Neuronal stem cell (in vitro differentiated cells): ENCODE data around the gene CLCN3. TPM values are rescaled to one million over a fixed set of nuclear protein-coding genes. Genes with fewer than 3 reads are reported as not detected.
"Not testable (repeated sequence)": the region's sequence is repeated elsewhere in the genome, so short reads cannot be mapped to it uniquely, and the experiment has no call there.

Experiments
- DNase-seq: peaks from one replicate; pipeline ENCODE4 v3.0.0-alpha.2; 2013; ENCODE audit warnings: low spot score
- H2AFZ ChIP-seq: one replicate; pipeline ENCODE4 v1.6.1; 2013; ENCODE audit warnings: mild to moderate bottlenecking, low read length, inconsistent platforms
- H2AK5ac ChIP-seq: 2 replicates; pipeline ENCODE4 v1.6.1; 2013; ENCODE audit warnings: low read depth, mild to moderate bottlenecking, inconsistent platforms, low read length, moderate library complexity, mixed read lengths
- H2BK120ac ChIP-seq: 2 replicates; pipeline ENCODE4 v1.6.1; 2013; ENCODE audit warnings: low read depth, mild to moderate bottlenecking, inconsistent platforms, low read length, moderate library complexity, mixed read lengths
- H2BK12ac ChIP-seq: one replicate; pipeline ENCODE4 v1.6.1; 2013; ENCODE audit warnings: low read length, inconsistent platforms
- H2BK15ac ChIP-seq: 2 replicates; pipeline ENCODE4 v1.6.1; 2013; ENCODE audit warnings: mild to moderate bottlenecking, low read length, inconsistent platforms, mixed read lengths
- H2BK5ac ChIP-seq: one replicate; pipeline ENCODE4 v1.6.1; 2013; ENCODE audit warnings: inconsistent platforms, mild to moderate bottlenecking, low read length, moderate library complexity
- H3K14ac ChIP-seq: one replicate; pipeline ENCODE4 v1.6.1; 2013; ENCODE audit warnings: low read length, inconsistent platforms
- H3K18ac ChIP-seq: 2 replicates; pipeline ENCODE4 v1.6.1; 2013; ENCODE audit warnings: low read length, inconsistent platforms
- H3K23ac ChIP-seq: 2 replicates; pipeline ENCODE4 v1.6.1; 2013; ENCODE audit warnings: low read depth, mild to moderate bottlenecking, mixed read lengths, low read length, inconsistent platforms; ENCODE audit not compliant: poor library complexity
- H3K27ac ChIP-seq: replicated peaks from 3 replicates; pipeline ENCODE4 v1.5.1; 2013; ENCODE audit warnings: low read length, inconsistent platforms
- H3K27me3 ChIP-seq, 3 experiments: 2 replicates each; pipeline ENCODE4 v1.6.1; 2013; ENCODE audit warnings: low read length in 3 of 3, mild to moderate bottlenecking in 2 of 3, inconsistent platforms in 1 of 3, low read depth in 1 of 3, mixed read lengths in 1 of 3, moderate library complexity in 1 of 3; ENCODE audit not compliant: control insufficient read depth in 3 of 3, insufficient read depth in 3 of 3
- H3K36me3 ChIP-seq, 2 donors: replicated peaks in 1 of 2; 2 replicates each; pipeline ENCODE4 v1.6.1; 2013; ENCODE audit warnings: low read length in 2 of 2; ENCODE audit not compliant: control insufficient read depth in 2 of 2, insufficient read depth in 2 of 2
- H3K4ac ChIP-seq: 2 replicates; pipeline ENCODE4 v1.6.1; 2013; ENCODE audit warnings: inconsistent platforms, mild to moderate bottlenecking, low read length, moderate library complexity
- H3K4me1 ChIP-seq, 2 donors: 1 replicate in 1 of 2; 2 replicates in 1 of 2; pipeline ENCODE4 v1.6.1; 2013; ENCODE audit warnings: low read length in 2 of 2, low read depth in 1 of 2; ENCODE audit not compliant: control insufficient read depth in 2 of 2, insufficient read depth in 1 of 2
- H3K4me2 ChIP-seq: one replicate; pipeline ENCODE4 v1.6.1; 2013; ENCODE audit warnings: mild to moderate bottlenecking, low read length, inconsistent platforms; ENCODE audit not compliant: insufficient read depth, poor library complexity, severe bottlenecking
- H3K4me3 ChIP-seq, 2 donors: 2 replicates each; pipeline ENCODE4 v1.5.1; 2013; ENCODE audit warnings: low read length in 2 of 2, mild to moderate bottlenecking in 2 of 2, inconsistent platforms in 1 of 2, moderate library complexity in 1 of 2
- H3K79me1 ChIP-seq: one replicate; pipeline ENCODE4 v1.6.1; 2013; ENCODE audit warnings: low read depth, mild to moderate bottlenecking, inconsistent platforms, low read length, moderate library complexity
- H3K9ac ChIP-seq: one replicate; pipeline ENCODE4 v1.6.1; 2013; ENCODE audit warnings: mild to moderate bottlenecking, low read depth, low read length, inconsistent platforms; ENCODE audit not compliant: poor library complexity
- H3K9me3 ChIP-seq, 2 donors: replicated peaks in 1 of 2; 2 replicates each; pipeline versions ENCODE3 to v1.6.1; 2013; ENCODE audit warnings: low read length in 2 of 2, mild to moderate bottlenecking in 2 of 2, inconsistent platforms in 1 of 2, low read depth in 1 of 2, mixed read lengths in 1 of 2, moderate library complexity in 1 of 2; ENCODE audit not compliant: control insufficient read depth in 2 of 2, insufficient read depth in 1 of 2
- H4K8ac ChIP-seq: one replicate; pipeline ENCODE4 v1.6.1; 2013; ENCODE audit warnings: low read depth, mild to moderate bottlenecking, inconsistent platforms, low read length, moderate library complexity
- H4K91ac ChIP-seq: one replicate; pipeline ENCODE4 v1.6.1; 2013; ENCODE audit warnings: low read length, low read depth, mild to moderate bottlenecking, inconsistent platforms; ENCODE audit not compliant: poor library complexity
- WGBS, 2 donors: extraction: QIAGEN DNeasy Blood & Tissue Kit; methylation state at CpG; one replicate each; pipeline ENCODE4 v1.1.7; 2013; ENCODE audit warnings: missing lambda C conversion rate in 2 of 2, mixed read lengths in 1 of 2; ENCODE audit not compliant: insufficient read length in 2 of 2, insufficient replicate concordance in 1 of 2; ENCODE audit errors: extremely low coverage in 2 of 2; 5-methylcytosine and 5-hydroxymethylcytosine counted together
- polyA plus RNA-seq, 2 experiments: library from polyadenylated mRNA; stranded (reverse); fragments of 200-250 nt; gene quantifications; one replicate each; pipeline ENCODE4 v1.2.3, GENCODE V29; 2013

The CLCN3 gene
- 22.6 TPM for polyA plus RNA-seq (2013, experiment 1 of 2)
- 20.7 TPM for polyA plus RNA-seq (2013, experiment 2 of 2)

- Histone ChIP-seq H3K9me3 (no peaks in the 10 kb centered on the region), H3K36me3 (no peaks in the 10 kb centered on the region), H3K4me1 (no peaks in the 10 kb centered on the region), H3K79me1 (no peaks in the 10 kb centered on the region), H2AFZ (peak within 1 kb of the TSS; percentile 99), H2BK5ac (peak within 1 kb of the TSS; percentile 6), H3K23ac (peak within 1 kb of the TSS; percentile 49), H4K8ac (no peak within 1 kb of the TSS), H3K18ac (peak within 1 kb of the TSS; percentile 88), H3K14ac (no peak within 1 kb of the TSS), H3K27me3 (no peaks in the 10 kb centered on the region), H3K4me2 (peak within 1 kb of the TSS; percentile 86), H2BK12ac (no peak within 1 kb of the TSS), H3K27ac (peak within 1 kb of the TSS; percentile 64), H3K9ac (peak within 1 kb of the TSS; percentile 75), H2BK120ac (no peak within 1 kb of the TSS), H4K91ac (no peak within 1 kb of the TSS), H3K4ac (no peak within 1 kb of the TSS), H2BK15ac (no peak within 1 kb of the TSS), H3K4me3 (peak within 1 kb of the TSS; percentile 72 to 89), H2AK5ac (no peak within 1 kb of the TSS)
- peak; percentile 94 for DNase-seq
- no CpG with 5 or more reads among the region's 67 CpGs for WGBS, 2 donors
Observed at GRCh38 chr4:169619958-169620879, at the start of gene CLCN3. Gene CLCN3, plus strand, starts transcription at chr4:169620578. Its CDS starts 15,351 bp downstream, at chr4:169635929.

- not testable (repeated sequence) for H2AK5ac ChIP-seq, H3K4ac ChIP-seq, H4K91ac ChIP-seq, H2BK5ac ChIP-seq, H3K18ac ChIP-seq, H3K4me2 ChIP-seq, H2BK120ac ChIP-seq, H3K4me3 ChIP-seq, H2AFZ ChIP-seq, H3K14ac ChIP-seq, H4K8ac ChIP-seq, H3K27ac ChIP-seq, H3K79me1 ChIP-seq, H3K27me3 ChIP-seq, H3K4me1 ChIP-seq, H3K23ac ChIP-seq, H3K9me3 ChIP-seq, H2BK12ac ChIP-seq, H3K9ac ChIP-seq, H2BK15ac ChIP-seq, DNase-seq
- H3K36me3 ChIP-seq: peaks cover 0 to 29% of the 10 kb centered on the region in 2 donors
- no CpG with 5 or more reads among the region's 3 CpGs for WGBS, 2 donors
Observed at GRCh38 chr4:169571012-169571411, 49.4 kb upstream of the CLCN3 start.

DNA sequence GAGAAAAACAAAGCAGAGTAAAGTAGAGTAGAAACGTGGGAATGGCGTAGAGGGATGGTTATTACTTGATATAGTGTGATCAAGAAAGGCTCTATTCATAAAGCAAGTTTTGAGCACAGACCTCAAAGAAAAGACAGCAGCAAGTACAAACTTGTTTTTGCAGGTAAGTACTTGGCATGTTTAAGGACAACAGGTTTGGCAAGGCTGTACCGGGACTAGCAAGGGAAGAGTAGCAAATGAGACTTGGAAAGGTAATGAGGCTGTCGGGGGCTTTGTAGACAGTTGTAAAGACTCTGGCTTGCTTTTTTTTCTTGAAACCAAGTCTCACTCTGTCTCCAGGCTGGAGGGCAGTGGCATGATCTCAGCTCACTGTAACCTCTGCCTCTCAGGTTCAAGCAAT lies 48.9 kb upstream of the CLCN3 start:
- H3K4me2 ChIP-seq: no peak overlapping the region
- H4K91ac ChIP-seq: no peak overlapping the region
- H3K23ac ChIP-seq: no peak overlapping the region
- no peak overlapping the region for H4K8ac ChIP-seq
- H2BK12ac ChIP-seq: no peak overlapping the region
- no peak for DNase-seq
- H3K18ac ChIP-seq: no peak overlapping the region
- H3K14ac ChIP-seq: no peak overlapping the region
- H2AK5ac ChIP-seq: no peak overlapping the region
- 100% methylated on average over 2 of the region's 4 CpGs for WGBS, 2 donors
- H3K9ac ChIP-seq: no peak overlapping the region
- no peak overlapping the region for H3K27ac ChIP-seq
- H3K36me3 ChIP-seq: peaks cover 0 to 34% of the 10 kb centered on the region in 2 donors
- no peak overlapping the region for H2AFZ ChIP-seq
- H3K79me1 ChIP-seq: no peaks in the 10 kb centered on the region
- no peaks in the 10 kb centered on the region for H3K27me3 ChIP-seq
- no peak overlapping the region for H3K4ac ChIP-seq
- H3K9me3 ChIP-seq: no peaks in the 10 kb centered on the region
- H2BK5ac ChIP-seq: no peak overlapping the region
- H2BK120ac ChIP-seq: no peak overlapping the region
- no peak overlapping the region for H3K4me3 ChIP-seq
- no peak overlapping the region for H2BK15ac ChIP-seq
- H3K4me1 ChIP-seq: no peaks in the 10 kb centered on the region

DNA sequence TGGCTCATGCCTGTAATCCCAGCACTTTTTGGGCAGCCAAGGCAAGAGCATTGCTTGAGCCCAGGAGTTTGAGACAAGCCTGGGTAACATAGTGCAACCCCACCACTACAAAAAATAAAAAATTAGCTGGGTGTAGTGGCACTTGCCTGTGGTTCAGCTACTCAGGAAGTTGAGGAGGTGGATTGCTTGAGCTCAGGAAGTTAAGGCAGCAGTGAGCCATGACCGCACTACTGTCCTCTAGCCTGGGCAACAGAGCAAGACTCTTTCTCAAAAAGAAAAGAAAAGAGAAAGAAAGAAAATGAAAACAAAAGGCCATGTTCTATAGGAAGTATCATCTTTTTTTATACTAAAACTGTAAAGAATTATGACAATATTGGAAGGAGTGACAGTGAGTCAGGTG lies 46.5 kb upstream of the CLCN3 start:
- Histone ChIP-seq H3K27me3 (no peaks in the 10 kb centered on the region), H2BK120ac (no peak overlapping the region), H3K27ac (no peak overlapping the region), H2AFZ (no peak overlapping the region), H3K79me1 (no peaks in the 10 kb centered on the region), H3K9me3 (no peaks in the 10 kb centered on the region), H3K23ac (no peak overlapping the region), H2BK5ac (no peak overlapping the region), H4K91ac (no peak overlapping the region), H4K8ac (no peak overlapping the region), H3K4me3 (no peak overlapping the region), H3K4ac (no peak overlapping the region), H3K14ac (no peak overlapping the region), H2BK15ac (no peak overlapping the region), H3K18ac (no peak overlapping the region), H3K36me3 (peaks cover 0 to 42% of the 10 kb centered on the region in 2 donors), H3K4me2 (no peak overlapping the region), H3K9ac (no peak overlapping the region), H2BK12ac (no peak overlapping the region), H2AK5ac (no peak overlapping the region), H3K4me1 (no peaks in the 10 kb centered on the region)
- no peak for DNase-seq
- WGBS, 2 donors: no CpG with 5 or more reads among the region's 1 CpG
